Cardiac fibroblast (primary cell): Measurements from ENCODE around the gene C20orf204.

ENCODE experiments used
- DNase-seq, 2 donors: peaks; one replicate each; pipeline versions ENCODE4 v3.0.0 to v3.0.0-alpha.2; 2010; ENCODE audit warnings: low read depth in 2 of 2
- H3K4me3 ChIP-seq, 2 donors: replicated peaks in 1 of 2; 1 replicate in 1 of 2; 2 replicates in 1 of 2; pipeline ENCODE4 v1.5.1; 2011; ENCODE audit warnings: low read depth in 2 of 2, low read length in 2 of 2, mild to moderate bottlenecking in 2 of 2, moderate library complexity in 1 of 2
- TF ChIP-seq, protein P1 (sequence below): IDR thresholded peaks from one replicate; pipeline ENCODE4 v1.5.1; 2011; ENCODE audit warnings: low read depth, mild to moderate bottlenecking, low read length, inconsistent platforms

Gene C20orf204

DNA sequence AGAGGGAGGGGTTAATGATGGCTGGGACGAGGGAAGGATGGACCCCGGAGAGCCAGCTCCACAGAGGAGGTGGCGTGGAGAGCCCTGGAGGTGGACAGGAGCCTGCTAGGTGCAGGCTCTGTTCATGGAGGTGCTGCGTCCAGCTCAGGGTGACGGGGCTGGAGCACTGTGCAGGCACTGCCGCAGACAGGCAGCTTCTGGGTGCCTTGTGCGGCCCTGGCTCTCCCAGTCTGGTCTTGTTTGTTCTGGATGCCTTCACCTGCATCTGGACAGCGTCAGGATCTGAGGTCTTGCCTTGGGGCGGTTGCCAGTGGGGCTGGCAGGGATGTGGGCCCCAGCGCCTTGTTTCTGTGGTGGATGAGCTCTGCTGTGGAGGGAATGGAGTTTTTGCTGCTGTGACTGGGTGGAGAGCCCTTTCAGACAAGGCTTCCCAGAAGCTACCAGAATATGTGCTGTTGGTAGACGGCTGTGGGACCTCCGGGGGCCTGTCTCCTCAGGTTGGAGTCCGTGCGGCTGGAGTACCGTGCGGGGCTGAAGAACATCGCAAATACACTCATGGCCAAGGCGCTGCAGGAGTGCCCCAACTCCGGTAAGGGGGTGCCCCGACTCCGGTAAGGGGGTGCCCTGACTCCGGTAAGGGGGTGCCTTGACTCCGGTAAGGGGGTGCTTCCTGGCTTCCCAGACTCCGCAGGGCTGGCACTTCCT lies 7.8 kb upstream of the C20orf204 start:
- no peak overlapping the region for H3K4me3 ChIP-seq
- no peak for DNase-seq
- TF ChIP-seq, protein P1, sequence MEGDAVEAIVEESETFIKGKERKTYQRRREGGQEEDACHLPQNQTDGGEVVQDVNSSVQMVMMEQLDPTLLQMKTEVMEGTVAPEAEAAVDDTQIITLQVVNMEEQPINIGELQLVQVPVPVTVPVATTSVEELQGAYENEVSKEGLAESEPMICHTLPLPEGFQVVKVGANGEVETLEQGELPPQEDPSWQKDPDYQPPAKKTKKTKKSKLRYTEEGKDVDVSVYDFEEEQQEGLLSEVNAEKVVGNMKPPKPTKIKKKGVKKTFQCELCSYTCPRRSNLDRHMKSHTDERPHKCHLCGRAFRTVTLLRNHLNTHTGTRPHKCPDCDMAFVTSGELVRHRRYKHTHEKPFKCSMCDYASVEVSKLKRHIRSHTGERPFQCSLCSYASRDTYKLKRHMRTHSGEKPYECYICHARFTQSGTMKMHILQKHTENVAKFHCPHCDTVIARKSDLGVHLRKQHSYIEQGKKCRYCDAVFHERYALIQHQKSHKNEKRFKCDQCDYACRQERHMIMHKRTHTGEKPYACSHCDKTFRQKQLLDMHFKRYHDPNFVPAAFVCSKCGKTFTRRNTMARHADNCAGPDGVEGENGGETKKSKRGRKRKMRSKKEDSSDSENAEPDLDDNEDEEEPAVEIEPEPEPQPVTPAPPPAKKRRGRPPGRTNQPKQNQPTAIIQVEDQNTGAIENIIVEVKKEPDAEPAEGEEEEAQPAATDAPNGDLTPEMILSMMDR = no peak

DNA sequence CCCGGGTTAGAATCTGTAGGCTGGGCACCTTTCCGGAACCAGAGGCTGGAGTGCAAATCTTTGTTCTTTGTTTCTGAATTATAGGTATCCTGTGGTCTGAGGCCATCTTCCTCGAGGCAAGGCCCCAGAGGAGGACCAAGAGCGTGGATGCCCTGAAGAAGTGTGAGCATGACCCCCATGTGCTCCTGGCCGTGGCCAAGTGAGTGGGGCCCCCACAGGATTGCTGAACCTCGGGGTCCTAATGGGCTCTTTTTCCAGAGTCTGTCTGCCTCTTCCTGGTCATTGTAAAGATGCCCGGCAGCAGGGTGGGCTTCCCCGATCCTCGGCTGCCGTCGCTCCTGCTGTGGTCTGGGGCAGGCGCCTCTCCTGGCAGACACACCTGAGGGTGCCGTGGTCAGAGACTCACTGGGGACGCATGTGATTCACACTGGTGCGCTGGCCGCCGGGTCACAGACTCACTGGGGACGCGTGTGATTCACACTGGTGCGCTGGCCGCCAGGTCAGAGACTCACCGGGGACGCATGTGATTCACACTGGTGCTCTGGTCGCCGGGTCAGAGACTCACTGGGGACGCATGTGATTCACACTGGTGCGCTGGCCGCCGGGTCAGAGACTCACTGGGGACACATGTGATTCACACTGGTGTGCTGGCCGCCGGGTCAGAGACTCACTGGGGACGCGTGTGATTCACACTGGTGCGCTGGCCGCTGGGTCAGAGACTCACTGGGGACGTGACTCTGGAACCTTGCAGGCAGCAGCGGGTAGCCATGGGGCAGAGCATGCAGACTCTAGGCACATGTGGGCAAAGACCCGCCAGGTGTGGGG lies 6.5 kb upstream of the C20orf204 start:
- peak in 1 of 2 donors; percentile 83 for DNase-seq
- TF ChIP-seq, protein P1 = no peak
- H3K4me3 ChIP-seq = no peak overlapping the region

DNA sequence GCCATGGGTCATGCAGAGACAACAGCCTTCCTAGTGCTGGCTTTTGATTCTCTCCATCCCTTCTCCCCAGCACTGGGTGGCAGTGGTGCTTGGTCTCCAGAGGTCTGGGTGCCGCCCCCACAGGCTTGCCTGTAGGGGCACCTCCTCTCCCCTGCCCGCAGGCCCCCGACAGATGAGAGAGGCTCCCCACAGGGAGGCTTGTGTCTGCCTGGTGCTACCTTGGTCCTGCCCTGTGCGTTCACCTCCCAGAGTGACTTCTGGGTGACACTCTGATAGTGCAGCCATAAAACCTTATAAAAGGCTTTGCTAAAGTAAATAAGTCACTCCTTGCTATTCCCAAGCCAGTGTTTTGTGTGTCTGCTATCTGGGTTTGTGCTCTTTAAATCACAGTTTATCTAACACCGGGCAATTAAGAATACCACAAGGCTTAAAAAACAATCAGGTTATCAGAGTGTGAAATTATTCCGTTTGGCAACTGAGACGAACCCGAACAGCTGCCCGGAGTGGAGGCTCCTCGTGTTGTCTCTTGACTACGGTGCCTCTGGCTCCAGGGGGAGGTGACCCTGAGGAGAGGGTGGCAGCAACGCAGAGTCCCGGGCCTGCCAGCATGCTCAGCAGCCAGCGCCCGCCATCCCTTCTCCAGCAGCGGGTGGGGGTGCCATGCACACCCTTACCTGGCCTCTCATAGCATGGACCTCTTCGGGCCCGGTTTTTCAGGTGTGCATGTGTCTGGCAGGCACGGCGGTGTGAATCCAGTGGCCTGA lies 5.4 kb upstream of the C20orf204 start:
- TF ChIP-seq, protein P1 = no peak
- no peak for DNase-seq
- H3K4me3 ChIP-seq = no peak overlapping the region

DNA sequence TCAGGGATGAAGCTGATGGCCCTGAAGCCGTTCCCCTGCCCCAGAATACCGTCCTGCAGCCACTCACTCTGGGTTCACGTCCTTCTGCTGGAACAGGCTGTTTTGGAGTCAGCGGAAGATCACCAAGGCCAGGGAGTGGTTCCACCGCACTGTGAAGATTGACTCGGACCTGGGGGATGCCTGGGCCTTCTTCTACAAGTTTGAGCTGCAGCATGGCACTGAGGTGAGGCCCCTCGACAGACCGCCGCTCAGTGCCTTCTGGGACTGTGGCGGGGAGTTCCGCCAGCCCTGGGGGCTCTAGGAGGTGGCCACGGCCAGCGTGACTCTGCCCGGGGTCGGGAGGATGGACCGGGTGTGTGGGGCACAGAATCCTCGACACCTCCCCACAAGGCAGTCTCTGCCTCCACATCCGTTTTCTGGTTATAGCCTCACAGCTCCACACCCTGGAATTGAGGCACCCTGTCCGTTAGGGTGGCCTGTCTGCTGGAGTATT lies 4.1 kb upstream of the C20orf204 start:
- no peak for DNase-seq
- TF ChIP-seq, protein P1 = no peak
- no peak overlapping the region for H3K4me3 ChIP-seq

DNA sequence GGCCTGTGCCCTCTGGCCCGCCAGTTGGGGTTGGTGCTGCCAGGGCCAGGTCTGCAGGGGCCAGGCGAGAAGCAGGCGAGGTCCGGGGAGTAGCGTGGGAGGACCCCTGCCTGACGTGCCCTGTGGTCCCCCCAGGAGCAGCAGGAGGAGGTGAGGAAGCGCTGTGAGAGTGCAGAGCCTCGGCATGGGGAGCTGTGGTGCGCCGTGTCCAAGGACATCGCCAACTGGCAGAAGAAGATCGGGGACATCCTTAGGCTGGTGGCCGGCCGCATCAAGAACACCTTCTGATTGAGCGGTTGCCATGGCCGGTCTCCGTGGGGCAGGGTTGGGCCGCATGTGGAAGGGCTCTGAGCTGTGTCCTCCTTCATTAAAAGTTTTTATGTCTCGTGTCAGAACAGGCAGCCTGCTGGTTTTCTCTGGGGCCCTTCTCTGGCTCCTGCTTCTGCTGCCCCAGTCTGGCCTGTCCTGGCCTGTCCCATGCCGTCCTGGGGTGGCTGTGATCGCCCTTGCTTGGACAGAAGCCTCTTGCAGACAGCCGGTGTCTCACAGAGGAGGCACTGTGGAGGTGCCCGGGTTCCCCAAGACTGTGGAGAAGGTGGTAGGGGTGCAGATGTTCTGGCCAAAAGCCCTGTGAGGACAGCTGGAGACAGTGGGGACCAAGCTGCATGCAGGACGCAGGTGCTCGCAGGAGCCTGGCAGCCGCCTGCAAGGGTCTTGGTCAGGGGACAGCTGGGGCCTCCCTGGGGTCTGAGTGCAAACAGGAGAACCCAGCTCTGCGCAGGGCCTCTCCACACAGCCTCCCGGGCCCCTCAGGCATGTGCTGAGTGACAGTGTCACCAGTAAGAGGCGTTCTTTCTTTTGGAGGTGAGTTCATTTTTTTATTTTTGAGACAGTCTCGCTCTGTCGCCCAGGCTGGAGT lies 3.0 kb upstream of the C20orf204 start:
- TF ChIP-seq, protein P1 = no peak
- H3K4me3 ChIP-seq = no peak overlapping the region
- no peak for DNase-seq
